ENCODE data around the gene RPA3.

- TF ChIP-seq CTCF (IDR thresholded peaks at IDR 0.05) = no peak
- TF ChIP-seq EZH2phosphoT487 (IDR thresholded peaks at IDR 0.05) = no peak
- TF ChIP-seq EZH2 (IDR thresholded peaks at IDR 0.05) = no peak
Observed at GRCh38 chr7:7694542-7694941, 23.9 kb downstream of the RPA3 start.

Data from neural progenitor cell (in vitro differentiated cells).